GM18870 (cell line): ENCODE measurements around the gene ZC3H12D.
"Not testable (repeated sequence)": the region's sequence is repeated elsewhere in the genome, so short reads cannot be mapped to it uniquely, and the experiment has no call there.

Experiments
- ATAC-seq: cut with Tn5 transposase; IDR thresholded peaks from one replicate; pipeline ENCODE4 v1.9.1; 2021; ENCODE audit warnings: moderate library complexity; ENCODE audit not compliant: unreplicated experiment

ZC3H12D gene

GRCh38 chr6:149460249-149460648 lies 24.6 kb downstream of the ZC3H12D start:
- not testable (repeated sequence) for ATAC-seq

GRCh38 chr6:149459761-149460160 lies 25.1 kb downstream of the ZC3H12D start:
- no peak for ATAC-seq

GRCh38 chr6:149458806-149459205 lies 26.0 kb downstream of the ZC3H12D start:
- ATAC-seq: no peak

- ATAC-seq: no peak
Observed at GRCh38 chr6:149458196-149458595, 26.6 kb downstream of the ZC3H12D start.

GRCh38 chr6:149457316-149457884 lies 27.4 kb downstream of the ZC3H12D start:
- ATAC-seq: no peak

- no peak for ATAC-seq
Observed at GRCh38 chr6:149456311-149457021, 28.3 kb downstream of the ZC3H12D start.

GRCh38 chr6:149455031-149455732 lies 29.6 kb downstream of the ZC3H12D start:
- no peak for ATAC-seq

GRCh38 chr6:149454346-149454848 lies 30.4 kb downstream of the ZC3H12D start:
- no peak for ATAC-seq

- no peak for ATAC-seq
Observed at GRCh38 chr6:149453597-149454345, 31.0 kb downstream of the ZC3H12D start.

GRCh38 chr6:149452037-149452939 lies 32.5 kb downstream of the ZC3H12D start:
- ATAC-seq: no peak

- no peak for ATAC-seq
Observed at GRCh38 chr6:149451376-149452036, 33.3 kb downstream of the ZC3H12D start.

- ATAC-seq: no peak
Observed at GRCh38 chr6:149450679-149451375, 34.0 kb downstream of the ZC3H12D start.

- no peak for ATAC-seq
Observed at GRCh38 chr6:149449831-149450678, 34.8 kb downstream of the ZC3H12D start.

GRCh38 chr6:149448821-149449453 lies 35.9 kb downstream of the ZC3H12D start:
- no peak for ATAC-seq

- no peak for ATAC-seq
Observed at GRCh38 chr6:149446791-149447376, 37.9 kb downstream of the ZC3H12D start.

- no peak for ATAC-seq
Observed at GRCh38 chr6:149445573-149445972, 39.2 kb downstream of the ZC3H12D start.

- ATAC-seq: no peak
Observed at GRCh38 chr6:149445095-149445466, 39.7 kb downstream of the ZC3H12D start.
